Neural crest cell (in vitro differentiated cells): ENCODE data around the gene SHCBP1L. TPM values are rescaled to one million over a fixed set of nuclear protein-coding genes. Genes with fewer than 3 reads are reported as not detected.

ENCODE experiments used
- DNase-seq: peaks from one replicate; pipeline ENCODE4 v3.0.0; 2021; ENCODE audit warnings: low read depth, mixed read lengths, low spot score
- H3K27ac Mint-ChIP-seq: one replicate; pipeline ENCODE4 v1.8.0; 2021; ENCODE audit warnings: mild to moderate bottlenecking, mixed read lengths; ENCODE audit not compliant: unreplicated experiment
- H3K27me3 Mint-ChIP-seq: 2 replicates; pipeline ENCODE4 v1.8.0; 2021; ENCODE audit warnings: low read depth, mild to moderate bottlenecking, mixed read lengths
- H3K36me3 Mint-ChIP-seq: 2 replicates; pipeline ENCODE4 v1.8.0; 2021; ENCODE audit warnings: low read depth, mild to moderate bottlenecking, mixed read lengths
- H3K4me1 Mint-ChIP-seq: 2 replicates; pipeline ENCODE4 v1.8.0; 2021; ENCODE audit warnings: mixed read lengths
- H3K4me3 Mint-ChIP-seq: one replicate; pipeline ENCODE4 v1.8.0; 2021; ENCODE audit warnings: mild to moderate bottlenecking, mixed read lengths
- H3K9me3 Mint-ChIP-seq: 2 replicates; pipeline ENCODE4 v1.8.0; 2021; ENCODE audit warnings: mixed read lengths
- CTCF ChIP-seq: fragments of 200-600 bp; sonication (generic); conservative IDR thresholded peaks from 2 replicates; pipeline ENCODE4 v1.5.0; 2021; ENCODE audit warnings: antibody characterized with exemption, mild to moderate bottlenecking
- total RNA-seq: library from RNA; stranded (reverse); gene quantifications from 2 replicates; pipeline ENCODE4 v1.2.1, GENCODE V29; 2021

SHCBP1L gene
- total RNA-seq, 1 donor from 2014 or later: not detected

- Mint-ChIP-seq H3K36me3 (peaks cover 25% of the 10 kb centered on the region), H3K9me3 (no peaks in the 10 kb centered on the region), H3K27ac (no peak overlapping the region), H3K4me1 (no peaks in the 10 kb centered on the region), H3K4me3 (no peak overlapping the region), H3K27me3 (no peaks in the 10 kb centered on the region)
- no peak for DNase-seq
- TF ChIP-seq CTCF: no peak
Measured at GRCh38 chr1:182867861-182868260, 85.1 kb downstream of the SHCBP1L start.

- TF ChIP-seq CTCF: no peak
- H3K4me3 Mint-ChIP-seq: no peak overlapping the region
- peaks cover 22% of the 10 kb centered on the region for H3K36me3 Mint-ChIP-seq
- H3K4me1 Mint-ChIP-seq: no peaks in the 10 kb centered on the region
- no peaks in the 10 kb centered on the region for H3K9me3 Mint-ChIP-seq
- H3K27ac Mint-ChIP-seq: peak overlapping the region; percentile 50
- no peak for DNase-seq
- no peaks in the 10 kb centered on the region for H3K27me3 Mint-ChIP-seq
Measured at GRCh38 chr1:182863940-182864339, 89.0 kb downstream of the SHCBP1L start.

- no peak for TF ChIP-seq CTCF
- H3K27ac Mint-ChIP-seq: no peak overlapping the region
- no peaks in the 10 kb centered on the region for H3K27me3 Mint-ChIP-seq
- no peaks in the 10 kb centered on the region for H3K4me1 Mint-ChIP-seq
- no peaks in the 10 kb centered on the region for H3K9me3 Mint-ChIP-seq
- no peak overlapping the region for H3K4me3 Mint-ChIP-seq
- H3K36me3 Mint-ChIP-seq: peaks cover 29% of the 10 kb centered on the region
- no peak for DNase-seq
Measured at GRCh38 chr1:182862827-182863226, 90.1 kb downstream of the SHCBP1L start.

GRCh38 chr1:182861994-182862393, 91.0 kb downstream of the SHCBP1L start:
- H3K27me3 Mint-ChIP-seq: no peaks in the 10 kb centered on the region
- H3K4me1 Mint-ChIP-seq: no peaks in the 10 kb centered on the region
- H3K36me3 Mint-ChIP-seq: peaks cover 30% of the 10 kb centered on the region
- no peak for TF ChIP-seq CTCF
- no peak for DNase-seq
- H3K27ac Mint-ChIP-seq: no peak overlapping the region
- no peaks in the 10 kb centered on the region for H3K9me3 Mint-ChIP-seq
- H3K4me3 Mint-ChIP-seq: no peak overlapping the region

- no peak for DNase-seq
Measured at GRCh38 chr1:182860658-182861057, 92.3 kb downstream of the SHCBP1L start.

More at GRCh38 chr1:182860658-182861057, 92.3 kb downstream of the SHCBP1L start:
- TF ChIP-seq CTCF: no peak
- Mint-ChIP-seq H3K4me1 (no peaks in the 10 kb centered on the region), H3K4me3 (no peak overlapping the region), H3K36me3 (peaks cover 28% of the 10 kb centered on the region), H3K9me3 (no peaks in the 10 kb centered on the region), H3K27me3 (no peaks in the 10 kb centered on the region), H3K27ac (no peak overlapping the region)
